NK-92 (cell line): ENCODE results near the gene DBNL.

Experiments
- DNase-seq: peaks from one replicate; lab custom pipeline; 2025; ENCODE audit not compliant: unreplicated experiment; lab: John Stamatoyannopoulos, UW

DBNL gene

DNA sequence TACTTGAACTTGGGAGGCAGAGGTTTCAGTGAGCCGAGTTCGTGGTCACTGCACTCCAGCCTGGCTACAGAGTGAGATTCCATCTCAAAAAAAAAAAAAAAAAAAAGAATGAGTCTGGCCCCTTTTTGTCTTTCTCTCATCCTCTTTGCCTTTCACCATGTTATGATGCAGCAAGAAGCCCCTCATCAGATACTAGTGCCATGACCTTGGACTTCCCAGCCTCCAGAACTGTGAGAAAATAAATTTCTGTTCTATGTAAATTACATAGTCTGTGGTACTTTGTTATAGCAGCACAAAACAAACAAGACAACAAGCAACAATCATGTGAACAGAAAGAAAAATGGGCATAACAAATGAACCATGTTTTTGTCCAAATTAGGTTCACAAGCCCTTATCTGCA lies 2.3 kb upstream of the DBNL start:
- no peak for DNase-seq

DNA sequence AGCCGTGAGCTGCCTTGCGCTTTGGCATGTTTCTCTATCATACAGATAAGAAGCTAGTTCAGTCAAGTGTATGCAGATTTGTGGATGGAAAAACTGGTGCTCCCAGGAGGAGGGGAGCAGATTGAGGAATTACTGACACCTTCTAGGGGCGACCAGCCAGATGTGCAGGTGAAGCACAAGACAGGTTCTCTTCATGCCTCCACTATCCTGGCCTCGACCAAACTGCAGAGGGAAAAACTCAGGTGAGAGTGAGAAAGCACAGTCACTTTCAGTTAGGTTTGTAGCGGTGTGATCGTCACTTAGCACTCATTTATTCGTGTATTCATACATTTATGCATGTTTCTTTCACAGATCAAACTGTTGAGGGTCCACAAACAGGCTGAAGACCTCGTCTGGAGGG lies 600 bp upstream of the DBNL start:
- no peak for DNase-seq

DNA sequence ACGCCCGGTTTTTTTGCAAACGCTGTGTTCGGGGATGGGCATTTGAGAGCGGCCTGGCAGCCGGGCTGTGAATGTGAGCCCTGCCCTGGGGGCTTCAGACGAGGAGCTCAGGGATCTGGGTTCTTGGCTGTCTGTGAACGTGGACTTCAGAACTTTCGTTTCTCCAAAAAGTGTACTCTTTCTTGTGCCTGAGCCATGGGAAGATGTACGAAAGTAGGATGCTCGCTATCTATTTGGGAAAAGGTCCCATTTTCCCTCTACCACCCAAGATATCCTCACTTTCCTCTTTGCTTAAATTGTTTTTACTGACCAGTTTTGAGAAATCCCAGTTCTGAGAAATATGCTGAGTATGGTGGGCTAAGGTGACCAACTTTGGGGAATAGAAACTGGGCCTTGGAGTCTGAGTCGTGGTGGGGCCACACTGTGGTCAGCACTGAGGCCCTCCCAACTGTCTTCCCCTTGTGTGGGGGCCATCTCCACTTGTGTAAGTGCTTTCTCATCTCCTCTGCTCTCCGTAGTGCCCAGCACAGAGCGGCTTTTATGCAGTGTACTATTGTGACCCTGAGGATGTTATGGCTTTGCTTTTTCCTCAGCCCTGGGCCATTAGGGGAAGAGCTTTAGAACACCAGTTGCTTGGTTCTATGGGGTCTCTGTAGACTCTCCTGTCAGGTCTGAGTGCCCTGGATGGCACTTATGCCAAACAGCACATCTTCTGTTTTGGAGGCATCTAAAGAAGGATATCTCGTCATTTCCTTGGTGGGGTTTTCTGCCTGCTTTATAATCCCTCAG lies 918 bp downstream of the DBNL start:
- DNase-seq, result no peak

DNA sequence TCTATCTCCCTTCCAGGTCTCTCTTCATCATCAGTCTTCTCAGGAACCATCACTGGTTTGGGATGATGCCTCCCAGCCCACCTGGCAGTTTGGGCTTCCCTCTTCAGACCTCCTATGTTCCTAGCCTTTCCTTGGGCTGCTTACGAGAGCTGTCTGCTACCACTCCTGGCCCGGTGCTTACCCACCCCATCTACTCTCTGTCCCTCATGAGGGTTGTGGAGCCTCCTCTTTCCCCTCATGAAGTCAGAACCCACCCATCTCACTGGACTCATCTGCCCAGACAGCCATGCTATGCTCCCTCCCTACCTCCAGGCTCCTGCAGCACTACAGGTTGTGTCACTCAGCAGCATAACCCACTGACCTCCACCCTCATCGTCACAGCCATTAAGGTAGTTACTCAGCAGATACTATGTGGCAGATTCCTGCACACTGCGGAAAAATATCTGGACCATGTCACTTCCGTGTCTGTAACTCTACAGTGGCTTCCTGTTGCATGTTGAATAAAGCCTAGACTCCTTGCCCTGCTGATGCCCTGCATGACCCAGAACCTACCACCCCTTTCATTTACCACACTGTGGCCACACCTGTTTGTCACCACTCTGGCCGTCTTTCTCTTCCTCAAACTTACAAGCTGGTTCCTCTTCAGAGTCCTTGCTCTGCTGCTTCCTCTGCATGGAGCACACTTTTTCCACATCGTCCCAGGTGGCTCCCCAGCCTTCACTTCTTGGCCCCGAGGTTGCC lies 2.0 kb downstream of the DBNL start:
- DNase-seq, result no peak

DNA sequence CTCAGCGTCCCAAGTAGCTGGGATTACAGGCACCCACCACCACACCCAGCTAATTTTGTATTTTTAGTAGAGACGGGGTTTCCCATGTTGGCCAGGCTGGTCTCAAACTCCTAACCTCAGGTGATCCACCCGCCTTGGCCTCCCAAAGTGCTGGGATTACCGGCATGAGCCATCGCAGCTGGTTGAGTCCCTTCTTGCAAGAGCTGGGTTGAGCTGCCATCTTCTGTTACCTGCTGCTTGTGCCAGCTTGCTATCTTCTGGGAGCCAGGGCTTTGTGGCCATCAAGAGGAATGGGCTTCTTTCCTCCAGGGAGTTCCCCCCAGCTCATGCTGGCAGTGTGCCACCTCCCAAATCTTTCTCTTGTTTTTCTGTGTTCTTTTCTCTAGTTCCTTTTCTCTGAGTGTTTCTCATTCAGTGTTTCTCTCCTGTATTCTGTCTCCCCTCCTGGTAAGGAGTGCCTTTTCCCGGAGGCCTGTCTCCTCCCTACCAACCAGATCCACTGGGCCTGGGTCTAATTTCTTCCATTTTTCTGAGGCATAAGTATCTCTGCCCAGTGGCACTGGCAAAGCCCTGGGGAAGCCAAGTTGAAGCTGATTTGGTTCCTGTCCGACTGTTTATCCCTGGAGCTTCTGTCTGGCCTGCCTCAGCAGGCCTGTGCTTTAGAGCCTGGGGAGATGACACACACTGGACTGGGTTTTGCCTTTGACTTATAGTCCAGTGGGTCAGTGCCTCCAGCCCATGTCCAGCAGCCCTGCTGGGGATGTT lies 3.7 kb downstream of the DBNL start:
- DNase-seq, result no peak

DNA sequence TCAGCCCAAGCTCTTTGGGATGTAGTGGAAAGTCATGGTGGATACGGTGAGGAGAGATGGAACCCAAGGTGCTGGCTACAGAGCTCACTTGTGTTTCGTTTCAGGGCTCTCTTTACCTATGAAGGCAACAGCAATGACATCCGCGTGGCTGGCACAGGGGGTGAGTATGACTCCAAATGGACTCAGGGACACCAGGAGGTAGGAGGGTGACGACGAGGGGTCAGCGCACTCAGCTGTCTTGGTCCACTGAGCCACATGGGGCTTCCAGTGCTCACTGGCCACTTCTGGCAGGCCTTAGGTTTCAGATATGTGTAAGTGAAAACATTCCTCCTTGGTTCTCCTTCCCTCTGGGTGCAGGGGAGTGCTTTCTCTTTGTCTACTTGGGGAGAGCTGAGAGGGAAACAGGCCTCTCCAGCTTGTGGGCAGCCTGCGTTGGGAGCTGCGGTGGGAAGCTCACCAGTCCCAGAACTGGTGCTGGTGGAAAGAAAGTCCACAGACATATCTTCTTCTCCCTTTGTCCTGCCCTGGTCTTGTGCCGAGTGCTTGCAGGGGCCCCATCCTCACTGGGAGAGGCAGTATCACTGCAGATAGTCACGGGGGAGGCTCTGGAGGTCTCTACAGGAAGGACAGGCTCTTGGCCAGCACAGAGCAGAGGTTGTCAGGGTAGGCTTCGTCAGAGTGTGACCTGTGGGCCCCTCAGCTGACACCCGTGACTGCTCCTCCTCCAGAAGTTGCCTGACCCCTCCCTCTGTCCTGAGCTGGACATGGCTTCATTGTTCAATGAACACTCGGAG lies 5.8 kb downstream of the DBNL start:
- no peak for DNase-seq

DNA sequence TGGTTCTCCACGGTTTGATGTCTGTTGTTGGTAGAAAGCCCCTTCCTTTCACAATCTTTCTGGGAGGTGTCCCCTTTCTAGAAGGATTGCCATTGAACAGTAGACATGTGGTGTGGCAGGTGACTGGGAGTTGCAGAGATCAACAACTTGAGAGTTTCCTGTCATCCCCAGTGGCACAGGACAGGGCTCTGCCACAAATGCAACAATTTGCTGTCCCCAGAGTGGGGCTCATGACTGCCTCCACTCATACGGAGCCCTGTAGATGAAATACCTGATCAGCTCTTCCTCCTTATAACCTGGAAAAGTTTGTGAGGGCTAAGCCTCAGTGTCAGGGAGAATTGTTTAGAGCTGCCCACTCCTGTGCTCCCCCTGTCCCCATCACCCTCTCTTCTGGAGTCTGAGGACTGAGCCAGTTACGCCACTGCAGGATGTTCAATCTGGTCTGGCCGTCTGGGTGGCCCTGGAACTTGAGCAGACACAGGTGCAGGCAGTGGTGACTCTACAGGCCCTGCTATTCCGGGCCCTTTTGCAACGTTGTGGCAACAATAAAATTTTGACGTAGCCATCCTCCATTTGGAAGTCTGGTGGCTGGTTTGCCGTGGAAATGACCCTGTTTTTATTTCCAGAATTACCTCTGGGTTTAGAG lies 6.5 kb downstream of the DBNL start:
- no peak for DNase-seq

DNA sequence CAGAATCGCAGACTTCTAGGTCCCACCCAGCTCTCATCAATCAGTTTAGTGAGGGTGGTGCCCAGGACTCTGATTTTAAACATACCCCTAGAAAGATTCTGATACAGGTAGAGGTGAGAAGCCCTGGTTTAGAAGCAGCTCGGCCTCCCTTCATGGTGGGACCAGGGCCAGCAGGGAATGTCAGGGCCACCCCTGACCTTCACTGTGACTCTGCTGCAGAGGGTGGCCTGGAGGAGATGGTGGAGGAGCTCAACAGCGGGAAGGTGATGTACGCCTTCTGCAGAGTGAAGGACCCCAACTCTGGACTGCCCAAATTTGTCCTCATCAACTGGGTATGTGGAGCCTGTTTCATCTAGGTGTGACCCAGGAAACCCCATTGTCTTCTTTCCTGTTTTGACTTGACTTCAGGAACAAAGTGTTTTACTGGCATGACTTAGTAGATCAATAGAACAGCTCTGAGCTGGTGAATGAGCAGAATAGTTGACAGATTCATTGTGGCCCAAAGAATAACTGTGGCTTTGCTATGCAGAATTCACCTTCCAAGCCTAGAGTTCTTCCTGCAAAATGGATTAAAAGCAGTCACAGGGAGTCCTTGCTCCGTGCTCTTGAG lies 7.2 kb downstream of the DBNL start:
- no peak for DNase-seq

DNA sequence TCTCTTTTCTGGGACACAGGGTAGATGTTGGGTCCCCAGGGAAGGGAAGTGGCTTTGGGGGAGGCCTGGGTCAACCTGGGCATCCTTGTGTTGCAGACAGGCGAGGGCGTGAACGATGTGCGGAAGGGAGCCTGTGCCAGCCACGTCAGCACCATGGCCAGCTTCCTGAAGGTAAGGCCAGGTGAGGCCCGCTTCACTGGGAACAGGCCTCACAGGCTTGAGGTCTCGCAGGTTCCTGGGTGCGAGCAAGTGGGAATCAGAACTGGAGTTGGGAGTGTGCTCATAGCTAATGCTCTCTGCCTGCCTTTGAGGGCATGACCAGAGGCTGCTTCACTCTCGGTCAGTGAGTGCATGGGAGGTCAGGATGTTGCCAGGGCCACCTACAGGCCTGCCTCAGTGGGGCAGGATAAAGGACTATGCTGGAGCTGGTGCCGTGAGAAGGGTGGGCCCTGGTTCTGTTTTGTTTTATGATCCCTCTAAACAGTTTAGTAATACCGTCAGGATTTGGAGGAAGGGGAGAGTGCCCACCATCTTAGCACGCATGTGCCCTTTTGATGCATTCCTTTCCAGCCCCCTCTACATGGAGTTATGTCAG lies 8.4 kb downstream of the DBNL start:
- no peak for DNase-seq

DNA sequence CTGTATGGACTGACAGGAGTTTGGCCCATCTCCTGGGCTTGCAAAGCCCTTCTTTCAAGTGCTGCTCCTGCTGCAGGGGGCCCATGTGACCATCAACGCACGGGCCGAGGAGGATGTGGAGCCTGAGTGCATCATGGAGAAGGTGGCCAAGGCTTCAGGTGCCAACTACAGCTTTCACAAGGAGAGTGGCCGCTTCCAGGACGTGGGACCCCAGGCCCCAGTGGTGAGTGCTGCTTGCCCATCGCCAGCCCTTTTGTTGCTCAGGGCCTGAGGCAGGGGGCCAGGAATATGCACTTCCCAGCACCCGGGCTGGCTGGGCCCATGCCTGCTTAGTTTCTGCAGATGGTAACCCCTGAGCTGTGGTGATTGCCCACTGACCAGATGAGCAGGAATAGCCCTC lies 12.2 kb downstream of the DBNL start:
- DNase-seq, result no peak

DNA sequence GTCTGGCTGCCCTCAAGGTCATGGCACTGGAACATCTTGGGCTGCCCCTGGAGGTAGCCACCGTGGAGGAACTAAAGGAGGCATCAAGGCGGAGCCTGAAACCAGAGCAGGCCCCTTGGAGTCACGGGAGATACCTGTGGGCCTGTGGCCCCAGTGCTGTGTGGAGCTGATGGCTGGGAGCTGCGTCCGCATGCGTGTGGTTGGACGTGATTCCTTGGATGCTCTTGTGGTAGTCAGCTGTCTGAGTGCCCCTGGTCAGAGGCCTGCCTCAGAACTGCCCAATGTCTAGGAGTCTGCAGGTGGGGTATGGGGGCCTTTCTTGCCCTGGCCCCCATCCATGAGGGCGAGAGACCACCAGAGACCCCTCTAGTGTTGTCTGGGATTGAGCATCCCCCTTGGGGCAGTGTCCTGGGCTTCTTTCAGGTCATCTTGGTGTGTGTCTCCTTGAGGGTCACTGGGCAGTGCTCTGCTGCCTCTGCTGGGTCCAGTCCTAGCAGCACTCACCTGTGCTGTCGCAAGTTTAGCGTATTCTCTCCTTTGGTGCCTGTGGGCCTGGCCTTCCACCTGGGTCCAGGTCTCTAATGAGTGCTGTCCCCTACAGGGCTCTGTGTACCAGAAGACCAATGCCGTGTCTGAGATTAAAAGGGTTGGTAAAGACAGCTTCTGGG lies 12.8 kb downstream of the DBNL start:
- no peak for DNase-seq

DNA sequence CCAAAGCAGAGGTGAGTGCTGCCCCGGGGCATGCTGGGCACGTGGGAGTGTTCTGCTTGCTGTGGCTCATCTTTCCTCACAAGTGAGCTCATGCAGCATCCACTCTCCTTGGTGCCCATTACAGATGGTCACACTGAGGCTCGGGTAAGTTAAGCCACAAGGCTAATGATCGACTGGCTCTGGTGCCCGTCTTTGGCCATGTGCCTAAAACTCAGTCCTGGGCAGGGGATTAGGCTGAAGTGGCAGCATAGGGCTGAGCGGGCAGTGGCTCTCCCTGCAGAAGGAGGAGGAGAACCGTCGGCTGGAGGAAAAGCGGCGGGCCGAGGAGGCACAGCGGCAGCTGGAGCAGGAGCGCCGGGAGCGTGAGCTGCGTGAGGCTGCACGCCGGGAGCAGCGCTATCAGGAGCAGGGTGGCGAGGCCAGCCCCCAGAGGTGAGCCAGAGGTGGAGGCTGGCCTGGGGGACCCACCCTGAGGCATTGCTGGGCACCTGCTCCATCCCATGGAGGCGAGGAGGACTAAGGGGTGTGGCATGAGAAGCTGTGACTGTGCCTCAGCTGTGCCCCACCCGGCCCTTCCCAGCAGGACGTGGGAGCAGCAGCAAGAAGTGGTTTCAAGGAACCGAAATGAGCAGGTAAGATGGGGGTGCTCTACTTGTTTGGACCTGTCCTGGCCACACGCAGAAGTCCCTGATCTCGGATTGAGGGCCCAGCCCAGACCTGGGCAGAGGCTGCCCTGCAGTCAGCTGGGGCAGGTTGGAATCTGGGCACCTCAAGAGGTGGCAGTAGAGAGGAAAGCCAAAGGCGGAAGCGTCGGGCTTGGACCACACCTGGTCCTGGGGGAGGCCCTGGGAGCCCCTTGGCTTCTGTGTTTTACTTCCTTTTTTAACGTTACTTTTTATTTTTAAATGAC lies 13.6 kb downstream of the DBNL start:
- DNase-seq, result no peak

DNA sequence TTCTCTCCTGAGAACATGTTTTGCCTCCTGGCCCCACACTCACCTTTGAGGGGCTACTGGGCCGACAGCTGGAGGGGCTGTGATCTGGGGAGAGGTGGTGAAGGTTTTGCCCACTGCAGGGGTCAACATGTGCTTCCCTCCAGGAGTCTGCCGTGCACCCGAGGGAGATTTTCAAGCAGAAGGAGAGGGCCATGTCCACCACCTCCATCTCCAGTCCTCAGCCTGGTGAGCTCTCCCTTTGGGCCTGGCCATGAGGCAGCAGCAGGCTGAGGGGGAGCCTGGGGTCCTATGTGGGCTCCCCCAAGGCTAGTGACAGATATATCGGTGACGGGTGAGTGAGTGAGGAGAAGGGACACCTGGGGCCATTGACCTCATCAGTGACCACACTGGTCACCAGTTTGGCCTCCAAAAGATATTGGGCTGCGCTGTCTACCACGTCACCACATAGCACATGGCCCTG lies 14.3 kb downstream of the DBNL start:
- DNase-seq, result no peak

DNA sequence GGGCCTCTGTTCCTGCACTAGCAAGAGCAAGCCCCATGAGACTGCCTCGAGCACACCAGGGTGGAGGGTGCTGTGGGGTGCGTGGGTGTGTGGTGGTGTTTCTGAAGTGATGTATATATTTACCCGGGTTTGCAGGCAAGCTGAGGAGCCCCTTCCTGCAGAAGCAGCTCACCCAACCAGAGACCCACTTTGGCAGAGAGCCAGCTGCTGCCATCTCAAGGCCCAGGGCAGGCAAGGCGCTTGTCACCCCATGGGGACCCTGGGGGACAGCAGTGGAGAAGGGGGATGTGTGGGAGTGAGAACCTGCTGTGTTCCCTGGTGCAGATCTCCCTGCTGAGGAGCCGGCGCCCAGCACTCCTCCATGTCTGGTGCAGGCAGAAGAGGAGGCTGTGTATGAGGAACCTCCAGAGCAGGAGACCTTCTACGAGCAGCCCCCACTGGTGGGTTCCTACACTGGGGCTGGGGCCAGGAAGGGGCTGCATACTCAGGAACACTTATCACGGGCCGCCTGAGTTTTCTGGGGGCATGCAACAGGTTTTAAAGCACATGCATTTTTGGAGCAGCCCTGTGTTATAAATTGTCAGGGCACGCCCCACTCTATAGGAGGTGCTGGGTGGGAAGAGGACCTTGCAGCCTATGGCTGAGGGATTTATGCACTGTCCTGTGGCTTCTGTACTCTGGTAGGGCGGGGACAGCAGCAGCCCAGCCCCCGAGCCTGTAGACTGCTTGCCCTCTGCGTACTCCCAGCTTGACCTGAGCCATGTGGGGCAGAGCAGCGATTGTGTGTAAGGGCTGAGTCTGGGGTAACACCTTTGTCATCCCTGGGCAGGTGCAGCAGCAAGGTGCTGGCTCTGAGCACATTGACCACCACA lies 15.0 kb downstream of the DBNL start:
- DNase-seq, result no peak

DNA sequence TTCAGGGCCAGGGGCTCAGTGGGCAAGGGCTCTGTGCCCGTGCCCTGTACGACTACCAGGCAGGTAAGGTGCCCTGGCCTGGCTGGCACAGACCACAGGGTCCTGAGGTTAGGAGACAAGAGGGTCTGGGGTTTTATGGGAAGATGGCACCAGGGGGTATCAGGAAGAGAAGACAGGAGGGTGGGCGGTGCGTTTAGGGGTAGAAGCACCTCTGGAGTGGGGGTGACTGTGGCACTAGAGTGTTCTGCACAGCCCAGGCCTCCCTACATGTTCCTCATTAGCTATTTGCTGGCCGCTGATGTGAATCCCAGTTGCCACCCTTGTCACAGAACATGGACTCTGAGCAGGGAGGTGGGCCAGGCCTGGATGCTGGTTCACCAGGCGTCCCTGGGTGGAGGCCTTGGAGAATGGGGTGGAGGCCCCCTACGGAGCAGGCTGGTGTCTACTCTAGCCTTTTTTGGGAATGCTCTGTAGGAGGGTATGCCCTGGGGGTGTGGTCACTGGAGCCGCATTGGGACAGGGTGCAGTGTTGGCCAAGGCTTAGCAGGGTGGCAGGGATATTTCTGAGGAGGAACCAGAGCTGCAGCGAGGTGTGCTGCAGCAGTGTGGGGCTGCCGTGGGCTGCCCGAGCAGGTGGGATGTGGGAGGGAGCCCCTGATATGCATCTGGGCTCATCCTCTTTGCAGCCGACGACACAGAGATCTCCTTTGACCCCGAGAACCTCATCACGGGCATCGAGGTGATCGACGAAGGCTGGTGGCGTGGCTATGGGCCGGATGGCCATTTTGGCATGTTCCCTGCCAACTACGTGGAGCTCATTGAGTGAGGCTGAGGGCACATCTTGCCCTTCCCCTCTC lies 15.8 kb downstream of the DBNL start:
- DNase-seq, result no peak

DNA sequence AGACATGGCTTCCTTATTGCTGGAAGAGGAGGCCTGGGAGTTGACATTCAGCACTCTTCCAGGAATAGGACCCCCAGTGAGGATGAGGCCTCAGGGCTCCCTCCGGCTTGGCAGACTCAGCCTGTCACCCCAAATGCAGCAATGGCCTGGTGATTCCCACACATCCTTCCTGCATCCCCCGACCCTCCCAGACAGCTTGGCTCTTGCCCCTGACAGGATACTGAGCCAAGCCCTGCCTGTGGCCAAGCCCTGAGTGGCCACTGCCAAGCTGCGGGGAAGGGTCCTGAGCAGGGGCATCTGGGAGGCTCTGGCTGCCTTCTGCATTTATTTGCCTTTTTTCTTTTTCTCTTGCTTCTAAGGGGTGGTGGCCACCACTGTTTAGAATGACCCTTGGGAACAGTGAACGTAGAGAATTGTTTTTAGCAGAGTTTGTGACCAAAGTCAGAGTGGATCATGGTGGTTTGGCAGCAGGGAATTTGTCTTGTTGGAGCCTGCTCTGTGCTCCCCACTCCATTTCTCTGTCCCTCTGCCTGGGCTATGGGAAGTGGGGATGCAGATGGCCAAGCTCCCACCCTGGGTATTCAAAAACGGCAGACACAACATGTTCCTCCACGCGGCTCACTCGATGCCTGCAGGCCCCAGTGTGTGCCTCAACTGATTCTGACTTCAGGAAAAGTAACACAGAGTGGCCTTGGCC lies 16.6 kb downstream of the DBNL start:
- no peak for DNase-seq
